MM.1S (cell line): ENCODE results near the gene HIPK4.
"Not testable (repeated sequence)": the region's sequence is repeated elsewhere in the genome, so short reads cannot be mapped to it uniquely, and the experiment has no call there.

Experiments
- DNase-seq: peaks from one replicate; pipeline ENCODE4 v3.0.0-alpha.2; 2015
- H2AFZ ChIP-seq: fragments of 300-600 bp; sonication (generic); 2 replicates; pipeline ENCODE4 v1.6.0; 2016; ENCODE audit warnings: antibody characterized with exemption, low read length
- H3F3A ChIP-seq: fragments of 300-600 bp; sonication (generic); 2 replicates; pipeline ENCODE4 v1.6.1; 2016; ENCODE audit warnings: mild to moderate bottlenecking, antibody characterized with exemption, low read length, moderate library complexity, mixed read lengths; ENCODE audit not compliant: insufficient read depth
- H3K27ac ChIP-seq: fragments of 300-600 bp; sonication (generic); 2 replicates; pipeline ENCODE4 v1.5.1; 2016; ENCODE audit warnings: mild to moderate bottlenecking, low read length
- H3K27me3 ChIP-seq: fragments of 300-600 bp; sonication (generic); replicated peaks from 2 replicates; pipeline ENCODE4 v1.6.0; 2016; ENCODE audit warnings: low read length; ENCODE audit not compliant: insufficient read depth
- H3K36me3 ChIP-seq: fragments of 300-600 bp; sonication (generic); replicated peaks from 2 replicates; pipeline ENCODE4 v1.6.1; 2016; ENCODE audit warnings: mild to moderate bottlenecking, low read length, mixed read lengths; ENCODE audit not compliant: insufficient read depth
- H3K4me1 ChIP-seq: fragments of 300-600 bp; sonication (generic); 2 replicates; pipeline ENCODE4 v1.6.1; 2016; ENCODE audit warnings: low read length, mixed read lengths
- H3K4me2 ChIP-seq: fragments of 300-600 bp; sonication (generic); 2 replicates; pipeline ENCODE4 v1.6.0; 2016; ENCODE audit warnings: low read depth, low read length
- H3K4me3 ChIP-seq: fragments of 300-600 bp; sonication (generic); 2 replicates; pipeline ENCODE4 v1.5.1; 2016; ENCODE audit warnings: low read length, mixed read lengths
- H3K79me2 ChIP-seq: fragments of 300-600 bp; sonication (generic); 2 replicates; pipeline ENCODE4 v1.6.1; 2016; ENCODE audit warnings: mixed run types, low read length, mixed read lengths
- H3K9ac ChIP-seq: fragments of 300-600 bp; sonication (generic); 2 replicates; pipeline ENCODE4 v1.6.1; 2016; ENCODE audit warnings: low read length, mixed read lengths
- H3K9me2 ChIP-seq: fragments of 300-600 bp; sonication (generic); replicated peaks from 2 replicates; pipeline ENCODE4 v1.6.1; 2016; ENCODE audit warnings: mild to moderate bottlenecking, low read length, mixed read lengths; ENCODE audit not compliant: insufficient read depth
- H3K9me3 ChIP-seq: fragments of 300-600 bp; sonication (generic); replicated peaks from 2 replicates; pipeline ENCODE4 v1.6.1; 2016; ENCODE audit warnings: mild to moderate bottlenecking, low read length, mixed read lengths; ENCODE audit not compliant: insufficient read depth
- H4K20me1 ChIP-seq: fragments of 300-600 bp; sonication (generic); 2 replicates; pipeline ENCODE4 v1.6.1; 2016; ENCODE audit warnings: mild to moderate bottlenecking, low read length, moderate library complexity, mixed read lengths; ENCODE audit not compliant: insufficient read depth
- EZH2 ChIP-seq: fragments of 300-600 bp; sonication (generic); optimal IDR thresholded peaks from 2 replicates; pipeline ENCODE3; 2017; ENCODE audit warnings: low read depth, mild to moderate bottlenecking, antibody characterized with exemption, low read length, mixed read lengths
- EZH2phosphoT487 ChIP-seq: fragments of 300-600 bp; sonication (generic); IDR thresholded peaks from 2 replicates; pipeline ENCODE4 v1.6.1; 2018; ENCODE audit warnings: antibody characterized with exemption, low read length
- TF ChIP-seq, protein P1 (sequence below): fragments of 300-600 bp; sonication (generic); IDR thresholded peaks from 2 replicates; pipeline ENCODE4 v1.5.1; 2016; ENCODE audit warnings: antibody characterized with exemption, low read length, mixed read lengths

The HIPK4 gene

DNA sequence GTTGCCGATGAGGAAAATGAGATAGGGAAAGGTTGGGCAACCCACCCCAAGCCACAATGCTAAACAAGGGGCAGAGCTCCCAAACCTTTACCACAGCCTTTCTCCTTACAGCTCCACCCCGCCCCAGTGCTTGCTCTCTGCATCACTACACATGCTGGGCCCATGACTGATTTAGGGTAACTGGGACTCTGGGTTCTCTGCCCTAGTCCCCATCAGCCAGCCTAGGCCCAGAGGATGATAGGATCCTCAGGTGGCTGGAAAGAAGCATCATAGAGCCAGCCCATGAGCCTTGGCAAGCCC, 53.4 kb downstream of the HIPK4 start:
- Histone ChIP-seq H2AFZ (no peak overlapping the region), H3K9me3 (no peaks in the 10 kb centered on the region), H4K20me1 (no peaks in the 10 kb centered on the region), H3K4me1 (no peaks in the 10 kb centered on the region), H3F3A (no peaks in the 10 kb centered on the region), H3K27ac (no peak overlapping the region), H3K9ac (no peak overlapping the region), H3K9me2 (no peaks in the 10 kb centered on the region), H3K4me3 (no peak overlapping the region), H3K27me3 (no peaks in the 10 kb centered on the region), H3K36me3 (peaks cover 2% of the 10 kb centered on the region; the same call in 1 of the 2 replicates), H3K4me2 (no peak overlapping the region), H3K79me2 (peaks cover 20% of the 10 kb centered on the region)
- TF ChIP-seq EZH2 (no peak), EZH2phosphoT487 (no peak)
- TF ChIP-seq, protein P1, sequence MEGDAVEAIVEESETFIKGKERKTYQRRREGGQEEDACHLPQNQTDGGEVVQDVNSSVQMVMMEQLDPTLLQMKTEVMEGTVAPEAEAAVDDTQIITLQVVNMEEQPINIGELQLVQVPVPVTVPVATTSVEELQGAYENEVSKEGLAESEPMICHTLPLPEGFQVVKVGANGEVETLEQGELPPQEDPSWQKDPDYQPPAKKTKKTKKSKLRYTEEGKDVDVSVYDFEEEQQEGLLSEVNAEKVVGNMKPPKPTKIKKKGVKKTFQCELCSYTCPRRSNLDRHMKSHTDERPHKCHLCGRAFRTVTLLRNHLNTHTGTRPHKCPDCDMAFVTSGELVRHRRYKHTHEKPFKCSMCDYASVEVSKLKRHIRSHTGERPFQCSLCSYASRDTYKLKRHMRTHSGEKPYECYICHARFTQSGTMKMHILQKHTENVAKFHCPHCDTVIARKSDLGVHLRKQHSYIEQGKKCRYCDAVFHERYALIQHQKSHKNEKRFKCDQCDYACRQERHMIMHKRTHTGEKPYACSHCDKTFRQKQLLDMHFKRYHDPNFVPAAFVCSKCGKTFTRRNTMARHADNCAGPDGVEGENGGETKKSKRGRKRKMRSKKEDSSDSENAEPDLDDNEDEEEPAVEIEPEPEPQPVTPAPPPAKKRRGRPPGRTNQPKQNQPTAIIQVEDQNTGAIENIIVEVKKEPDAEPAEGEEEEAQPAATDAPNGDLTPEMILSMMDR = no peak
- DNase-seq = no peak

DNA sequence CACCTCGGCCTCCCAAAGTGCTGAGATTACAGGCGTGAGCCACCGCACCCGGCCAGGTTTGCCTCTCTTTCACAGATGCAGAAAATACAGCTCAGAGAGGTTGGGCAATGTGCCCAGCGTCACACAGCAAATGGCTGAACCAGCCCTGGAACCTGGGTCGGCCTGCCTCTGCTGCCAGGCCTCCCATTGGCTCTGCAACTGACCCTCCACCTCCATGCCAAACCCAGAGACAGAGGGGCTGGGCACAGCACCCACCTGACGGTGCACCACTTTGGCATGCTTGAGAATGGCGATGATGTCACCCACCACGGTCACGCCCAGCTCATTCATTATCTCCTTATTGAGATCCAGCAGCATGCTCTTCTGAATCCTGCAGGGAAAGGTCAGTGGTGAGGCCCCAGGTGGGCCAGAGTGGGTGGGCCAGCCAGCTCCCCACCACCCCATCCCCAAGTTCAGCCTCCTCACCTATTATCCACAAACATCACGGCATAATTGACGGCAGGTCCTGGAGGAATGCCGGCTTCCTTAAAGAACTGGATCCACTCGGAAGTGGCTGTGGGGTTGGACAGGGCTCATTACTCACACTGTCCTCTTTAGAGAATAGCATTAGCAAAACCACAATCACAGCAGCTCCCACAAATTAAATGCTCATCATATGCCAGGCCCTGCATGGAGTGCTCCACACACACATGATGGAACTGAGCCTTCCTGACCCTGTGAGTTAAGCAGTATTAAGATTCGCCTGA, 54.0 kb downstream of the HIPK4 start:
- Histone ChIP-seq H3K27ac (no peak overlapping the region), H3K9me2 (no peaks in the 10 kb centered on the region), H3K9me3 (no peaks in the 10 kb centered on the region), H4K20me1 (no peaks in the 10 kb centered on the region), H3F3A (no peaks in the 10 kb centered on the region), H3K27me3 (no peaks in the 10 kb centered on the region), H3K4me1 (no peaks in the 10 kb centered on the region), H3K79me2 (peaks cover 20% of the 10 kb centered on the region), H3K9ac (no peak overlapping the region), H2AFZ (no peak overlapping the region), H3K4me2 (no peak overlapping the region), H3K4me3 (no peak overlapping the region), H3K36me3 (peaks cover 2% of the 10 kb centered on the region; the same call in 1 of the 2 replicates)
- no peak for DNase-seq
- TF ChIP-seq EZH2phosphoT487 (no peak), EZH2 (no peak)
- TF ChIP-seq, protein P1 = no peak

DNA sequence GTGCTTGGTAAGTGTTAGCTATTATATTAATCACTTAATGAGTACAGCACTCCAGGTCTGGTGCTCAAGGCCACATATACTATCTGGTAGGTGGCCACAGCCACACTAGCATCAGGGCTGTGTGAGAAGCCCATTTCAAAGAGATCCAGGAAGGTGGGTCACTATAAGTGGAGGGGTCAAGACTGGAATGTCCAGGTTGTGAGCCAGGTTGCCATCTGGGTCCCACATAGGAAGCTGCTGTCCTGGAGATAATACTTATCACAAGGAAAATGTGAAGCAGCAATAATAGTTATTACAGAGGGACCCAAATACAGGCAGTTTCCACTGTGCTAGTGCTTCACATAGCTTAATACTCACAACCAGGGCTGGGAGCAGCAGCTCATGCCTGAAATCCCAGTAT, 54.9 kb downstream of the HIPK4 start:
- H3K9me3 ChIP-seq = no peaks in the 10 kb centered on the region
- no peaks in the 10 kb centered on the region for H3F3A ChIP-seq
- peaks cover 2% of the 10 kb centered on the region; the same call in 1 of the 2 replicates for H3K36me3 ChIP-seq
- TF ChIP-seq EZH2 (no peak), EZH2phosphoT487 (no peak)
- TF ChIP-seq, protein P1 = no peak
- no peak overlapping the region for H3K4me3 ChIP-seq
- H3K79me2 ChIP-seq = peaks cover 20% of the 10 kb centered on the region
- H3K9ac ChIP-seq = no peak overlapping the region
- no peak overlapping the region for H2AFZ ChIP-seq
- no peaks in the 10 kb centered on the region for H3K27me3 ChIP-seq
- no peaks in the 10 kb centered on the region for H3K9me2 ChIP-seq
- no peak overlapping the region for H3K4me2 ChIP-seq
- H3K27ac ChIP-seq = no peak overlapping the region
- DNase-seq = no peak
- H3K4me1 ChIP-seq = no peaks in the 10 kb centered on the region
- no peaks in the 10 kb centered on the region for H4K20me1 ChIP-seq

DNA sequence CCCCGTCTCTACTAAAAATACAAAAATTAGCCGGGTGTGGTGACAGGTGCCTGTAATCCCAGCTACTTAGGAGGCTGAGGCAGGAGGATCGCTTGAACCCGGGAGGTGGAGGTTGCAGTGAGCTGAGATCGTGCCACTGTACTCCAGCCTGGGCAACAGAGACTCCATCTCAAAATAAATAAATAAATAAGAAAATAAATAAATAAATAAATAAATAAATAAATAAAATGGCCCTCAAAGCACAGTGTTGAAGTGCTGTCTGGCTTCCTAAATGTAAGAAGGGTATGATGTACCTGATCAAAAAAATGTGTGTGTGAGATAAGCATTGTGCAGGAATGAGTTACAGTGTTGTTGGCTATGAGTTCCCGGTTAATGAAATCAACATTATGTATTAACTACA, 56.9 kb downstream of the HIPK4 start:
- H3K9me3 ChIP-seq, H3K27me3 ChIP-seq, H3K4me3 ChIP-seq, H3K9ac ChIP-seq, H2AFZ ChIP-seq, H3K4me1 ChIP-seq, DNase-seq, H3K4me2 ChIP-seq, H3K36me3 ChIP-seq, H3F3A ChIP-seq, H3K27ac ChIP-seq, H4K20me1 ChIP-seq, H3K9me2 ChIP-seq: not testable (repeated sequence)
- H3K79me2 ChIP-seq = peaks cover 10% of the 10 kb centered on the region
